HL-60/S4 (cell line): ENCODE results near the gene L2HGDH.
"Not testable (repeated sequence)": the region's sequence is repeated elsewhere in the genome, so short reads cannot be mapped to it uniquely, and the experiment has no call there.

ENCODE experiments used
- in situ Hi-C: fragments of 300-500 bp; cut with MboI; formaldehyde crosslinking; loops from 2 replicates; pipeline ENCODE4 v1.14.3; 2022; ENCODE audit warnings: low sequenced_read_pairs

Gene L2HGDH

GRCh38 chr14:50311972-50312733, at the start of gene L2HGDH, which contains the start of gene DMAC2L:
Gene L2HGDH, minus strand, starts transcription at chr14:50312229. Its CDS starts 79 bp downstream, at chr14:50312150.
Gene DMAC2L, plus strand, starts transcription at chr14:50312324. Its CDS starts 9,164 bp downstream, at chr14:50321488.
- in situ Hi-C loops, result no loop called here

GRCh38 chr14:50360851-50361250, 48.8 kb upstream of the L2HGDH start:
- in situ Hi-C loops, result no loop called here

- in situ Hi-C loops, result no loop called here
These were observed 48.1 kb upstream of the L2HGDH start for GRCh38 chr14:50360093-50360492.

GRCh38 chr14:50359631-50360030, 47.6 kb upstream of the L2HGDH start:
- in situ Hi-C loops, result no loop called here

- in situ Hi-C loops, result no loop called here
These were observed 45.8 kb upstream of the L2HGDH start for GRCh38 chr14:50357753-50358395.

- in situ Hi-C loops, result no loop called here
These were observed 45.1 kb upstream of the L2HGDH start for GRCh38 chr14:50357124-50357523.

GRCh38 chr14:50356283-50356682, 44.3 kb upstream of the L2HGDH start:
- in situ Hi-C loops, result not testable (repeated sequence)

GRCh38 chr14:50355692-50356091, 43.7 kb upstream of the L2HGDH start:
- in situ Hi-C loops, result no loop called here

GRCh38 chr14:50354527-50354926, 42.5 kb upstream of the L2HGDH start:
- in situ Hi-C loops, result no loop called here

- in situ Hi-C loops, result no loop called here
These were observed 41.1 kb upstream of the L2HGDH start for GRCh38 chr14:50353126-50353525.

GRCh38 chr14:50352584-50352983, 40.6 kb upstream of the L2HGDH start:
- in situ Hi-C loops, result no loop called here

- in situ Hi-C loops, result no loop called here
These were observed 38.9 kb upstream of the L2HGDH start for GRCh38 chr14:50350975-50351374.

- in situ Hi-C loops, result no loop called here
These were observed 36.9 kb upstream of the L2HGDH start for GRCh38 chr14:50348933-50349332.

GRCh38 chr14:50347521-50347920, 35.5 kb upstream of the L2HGDH start:
- in situ Hi-C loops, result no loop called here

- in situ Hi-C loops, result no loop called here
These were observed 33.9 kb upstream of the L2HGDH start for GRCh38 chr14:50345846-50346422.

GRCh38 chr14:50344876-50345563, 33.0 kb upstream of the L2HGDH start:
- in situ Hi-C loops, result no loop called here

GRCh38 chr14:50344116-50344775, 32.2 kb upstream of the L2HGDH start:
- in situ Hi-C loops, result no loop called here

- in situ Hi-C loops, result no loop called here
These were observed 31.4 kb upstream of the L2HGDH start for GRCh38 chr14:50343434-50343833.

GRCh38 chr14:50342221-50343078, 30.4 kb upstream of the L2HGDH start:
- in situ Hi-C loops, result no loop called here

GRCh38 chr14:50340963-50341362, 28.9 kb upstream of the L2HGDH start:
- in situ Hi-C loops, result no loop called here
